AG04450 (cell line): ENCODE data around the gene SNCB. TPM values are rescaled to one million over a fixed set of nuclear protein-coding genes. Genes with fewer than 3 reads are reported as not detected.

Experiments used
- CTCF ChIA-PET: fragments of 300-600, 350-600 bp; formaldehyde crosslinking; extraction: SDS; loops from one replicate; lab custom pipeline; 2022; ENCODE audit warnings: antibody characterized with exemption, inconsistent platforms; lab: Charles Lee
- POLR2A ChIA-PET: fragments of 350-600 bp; formaldehyde crosslinking; extraction: SDS; loops from one replicate; lab custom pipeline; 2021; ENCODE audit warnings: antibody characterized with exemption, inconsistent platforms; lab: Yijun Ruan, JAX
- DNase-seq: peaks from one replicate; pipeline ENCODE4 v3.0.0-alpha.2; 2011; ENCODE audit warnings: low read depth, low spot score
- H3K27ac ChIP-seq: one replicate; pipeline ENCODE4 v1.5.1; 2012; ENCODE audit warnings: low read depth, low read length, control low read depth
- H3K27me3 ChIP-seq: one replicate; pipeline ENCODE4 v1.6.0; 2012; ENCODE audit warnings: low read length; ENCODE audit not compliant: control insufficient read depth, insufficient read depth
- H3K4me3 ChIP-seq: 2 replicates; pipeline ENCODE4 v1.5.1; 2011; ENCODE audit warnings: mild to moderate bottlenecking, low read depth, low read length, control low read depth
- H3K9me3 ChIP-seq: 2 replicates; pipeline ENCODE4 v1.5.1; 2012; ENCODE audit warnings: low read length; ENCODE audit not compliant: control insufficient read depth, insufficient read depth
- CTCF ChIP-seq: IDR thresholded peaks from 2 replicates; pipeline ENCODE4 v1.5.1; 2011; ENCODE audit warnings: low read depth, low read length, control low read depth, inconsistent platforms
- polyA plus RNA-seq: library from polyadenylated mRNA; depleted of rRNA; stranded (reverse); fragments of >200 nt; gene quantifications from 2 replicates; pipeline ENCODE4 v1.2.3, GENCODE V29; 2011

The SNCB gene
- polyA plus RNA-seq, 1 experiment, result 0.17 TPM

- CTCF ChIA-PET, result interaction anchor here (1.2 kb wide), 1 partner anchor 23 kb away, joined by 3 read pairs; no protein-coding TSS in a partner anchor
- POLR2A ChIA-PET, result no interaction called here
- Histone ChIP-seq H3K27ac (no peak overlapping the region), H3K9me3 (no peaks in the 10 kb centered on the region; the same call in 1 of the 2 replicates), H3K4me3 (no peak overlapping the region), H3K27me3 (no peaks in the 10 kb centered on the region)
- DNase-seq, result no peak
- TF ChIP-seq CTCF, result no peak
These were observed 33.5 kb downstream of the SNCB start for GRCh38 chr5:176596689-176597416.

DNA sequence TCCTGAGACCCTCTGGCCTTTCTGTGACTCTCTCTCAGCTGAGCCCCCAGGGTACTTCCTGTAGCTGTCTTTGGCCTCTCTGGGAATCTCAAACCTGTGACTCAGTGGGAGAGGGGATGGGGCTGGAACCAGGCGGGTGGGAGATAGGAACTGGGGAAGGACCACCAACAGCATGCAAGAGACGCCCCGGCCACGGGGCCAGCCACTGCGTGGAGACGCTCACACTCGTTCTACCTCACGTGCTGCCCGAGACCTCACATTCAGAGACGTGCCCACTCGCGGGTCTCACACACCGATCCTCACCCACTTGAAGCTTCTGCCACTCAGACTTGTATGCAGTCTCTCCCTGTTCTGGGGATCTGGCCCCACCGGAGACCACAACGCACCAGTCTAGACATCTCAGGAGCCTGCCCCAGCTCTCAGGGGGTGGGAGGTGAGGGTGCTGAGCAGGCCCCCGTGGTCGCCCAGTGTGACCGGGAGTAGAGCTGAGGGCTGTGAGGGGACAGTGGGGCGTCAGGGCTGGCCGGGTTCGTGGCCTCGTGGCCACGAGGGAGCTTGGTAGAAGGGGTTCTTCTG is 34.2 kb downstream of the SNCB start:
- Histone ChIP-seq H3K4me3 (no peak overlapping the region), H3K27ac (no peak overlapping the region), H3K27me3 (no peaks in the 10 kb centered on the region), H3K9me3 (peaks cover 3% of the 10 kb centered on the region)
- ChIA-PET POLR2A (no interaction called here), CTCF (interaction anchor here (0.9 to 1.2 kb wide), 2 partner anchors 23 to 64 kb away, joined by 3 to 4 read pairs; no protein-coding TSS in a partner anchor)
- DNase-seq, result no peak
- TF ChIP-seq CTCF, result no peak

DNA sequence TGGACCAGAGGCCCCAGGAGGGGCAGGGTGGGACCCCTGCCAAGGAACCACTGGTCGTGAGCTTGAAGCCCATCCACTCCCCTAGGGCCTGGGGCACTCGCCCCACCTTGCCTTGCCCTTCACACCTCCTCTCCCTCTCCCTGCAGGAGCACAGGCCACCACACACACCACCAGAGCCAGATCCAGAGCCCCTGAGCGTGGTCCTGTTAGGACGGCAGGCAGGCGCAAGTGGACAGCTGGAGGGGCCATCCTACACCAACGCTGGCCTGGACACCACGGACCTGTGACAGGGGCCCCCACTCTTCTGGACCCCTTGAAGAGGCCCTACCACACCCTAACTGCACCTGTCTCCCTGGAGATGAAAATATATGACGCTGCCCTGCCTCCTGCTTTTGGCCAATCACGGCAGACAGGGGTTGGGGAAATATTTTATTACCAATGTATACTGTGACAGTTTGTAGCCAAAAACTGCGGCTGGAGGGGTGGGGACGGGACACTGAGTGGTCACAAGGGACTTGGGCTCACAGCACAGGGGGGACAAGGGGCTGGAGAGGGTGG is 34.9 kb downstream of the SNCB start:
- no peak for TF ChIP-seq CTCF
- Histone ChIP-seq H3K9me3 (peaks cover 7% of the 10 kb centered on the region), H3K27ac (no peak overlapping the region), H3K27me3 (no peaks in the 10 kb centered on the region), H3K4me3 (no peak overlapping the region)
- POLR2A ChIA-PET, result no interaction called here
- CTCF ChIA-PET, result interaction anchor here (0.9 to 1.2 kb wide), 2 partner anchors 22 to 65 kb away, joined by 3 to 4 read pairs; no protein-coding TSS in a partner anchor
- DNase-seq, result no peak

DNA sequence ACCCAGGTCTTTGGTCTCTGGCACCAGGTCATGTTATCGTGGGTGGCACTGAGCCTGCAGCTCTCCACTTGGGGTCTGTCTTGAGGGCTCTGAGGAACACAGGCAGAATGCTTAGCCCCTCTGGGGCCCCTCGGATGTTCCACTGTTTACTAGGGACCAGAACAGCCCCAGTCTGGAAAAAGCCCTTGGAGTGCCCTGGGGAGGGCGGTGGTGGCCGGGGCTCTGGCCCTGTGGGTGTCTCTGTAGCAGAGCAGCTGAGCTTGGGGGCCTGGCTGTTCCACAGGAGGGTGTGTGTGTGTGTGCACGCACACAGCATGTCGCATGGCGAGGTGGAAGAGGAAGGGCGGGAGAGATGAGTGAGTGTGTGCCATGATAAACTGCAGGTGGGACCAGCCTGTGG is 35.8 kb downstream of the SNCB start:
- Histone ChIP-seq H3K9me3 (peaks cover 7% of the 10 kb centered on the region), H3K27me3 (no peaks in the 10 kb centered on the region), H3K4me3 (no peak overlapping the region), H3K27ac (no peak overlapping the region)
- ChIA-PET POLR2A (no interaction called here), CTCF (no interaction called here)
- no peak for TF ChIP-seq CTCF
- DNase-seq, result no peak
